Measurements from ENCODE around the gene GPN2.
A peak's percentile ranks its signal among the peaks of the same experiment; 100 is the strongest.
"Not testable (repeated sequence)": the region's sequence is repeated elsewhere in the genome, so short reads cannot be mapped to it uniquely, and the experiment has no call there.

Gene GPN2

DNA sequence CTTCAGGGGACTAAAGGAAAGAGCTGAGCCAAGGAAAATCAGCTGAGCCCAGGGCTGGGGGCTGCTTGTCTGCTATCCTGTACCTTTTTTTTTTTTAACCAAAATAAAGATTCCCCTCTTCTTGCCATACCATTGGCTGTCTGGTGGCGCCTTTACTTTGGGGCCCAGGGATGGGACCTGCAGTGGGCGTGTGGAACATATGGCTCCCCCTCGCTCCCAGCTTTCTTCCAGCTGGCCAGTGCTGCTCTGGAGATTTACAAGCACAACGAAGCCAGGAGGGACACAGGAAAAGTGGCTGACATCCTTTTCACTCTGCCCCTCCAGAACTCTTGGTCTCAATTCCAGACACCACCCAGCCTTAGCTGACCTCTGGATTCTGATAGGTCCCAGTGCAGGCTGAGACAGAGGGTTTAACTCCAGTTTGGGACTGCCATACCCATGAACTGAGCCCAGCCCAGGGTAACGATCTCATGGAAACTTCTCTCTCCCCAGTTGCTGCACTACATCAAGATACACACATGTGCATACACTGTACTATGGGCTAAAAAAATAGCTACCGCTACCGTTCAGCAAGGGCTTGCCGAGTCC, 32.5 kb downstream of the GPN2 start:
- no peak for DNase-seq

DNA sequence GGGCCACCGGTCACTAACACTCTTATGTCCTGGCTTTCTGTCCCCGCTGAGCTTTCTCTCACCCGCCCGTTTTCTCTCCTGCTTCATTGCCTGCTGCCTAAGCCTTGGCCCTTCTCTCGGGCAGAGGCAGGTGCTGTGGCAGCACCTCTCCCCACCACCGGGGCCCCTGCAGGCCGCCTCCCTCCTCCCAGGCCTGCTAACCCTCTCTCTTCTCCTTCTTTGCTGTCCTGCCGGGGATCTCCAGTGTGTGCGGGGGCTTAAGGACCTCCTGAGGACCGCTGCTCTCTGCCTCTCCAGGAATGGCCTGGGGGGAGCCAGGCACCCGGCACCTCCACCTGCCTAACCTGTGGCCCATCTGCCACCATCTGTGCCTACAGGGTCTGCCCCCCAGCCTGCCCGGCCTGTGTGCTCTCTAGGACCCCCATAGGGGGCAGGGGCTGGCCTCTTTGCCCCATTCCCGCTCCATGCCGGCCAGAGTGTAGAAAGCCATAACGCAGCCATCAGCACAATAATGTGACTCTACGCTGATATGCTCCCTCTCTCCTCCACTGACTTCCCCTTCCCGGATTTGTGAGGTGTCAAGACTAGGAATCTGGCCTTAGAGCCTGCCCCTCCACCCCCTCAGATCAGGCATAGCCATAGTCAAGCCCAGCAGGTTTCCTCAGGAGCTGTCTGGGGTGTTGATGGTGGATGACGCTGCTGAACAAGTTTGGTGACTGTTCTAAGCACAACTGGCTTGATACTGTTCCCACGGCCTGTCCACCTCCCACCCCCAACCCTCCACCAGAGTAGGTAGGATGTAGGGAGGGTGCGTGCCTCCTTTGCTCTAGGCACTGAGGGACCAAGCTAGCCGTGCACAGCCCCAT, 33.2 kb downstream of the GPN2 start:
- no peak for DNase-seq

DNA sequence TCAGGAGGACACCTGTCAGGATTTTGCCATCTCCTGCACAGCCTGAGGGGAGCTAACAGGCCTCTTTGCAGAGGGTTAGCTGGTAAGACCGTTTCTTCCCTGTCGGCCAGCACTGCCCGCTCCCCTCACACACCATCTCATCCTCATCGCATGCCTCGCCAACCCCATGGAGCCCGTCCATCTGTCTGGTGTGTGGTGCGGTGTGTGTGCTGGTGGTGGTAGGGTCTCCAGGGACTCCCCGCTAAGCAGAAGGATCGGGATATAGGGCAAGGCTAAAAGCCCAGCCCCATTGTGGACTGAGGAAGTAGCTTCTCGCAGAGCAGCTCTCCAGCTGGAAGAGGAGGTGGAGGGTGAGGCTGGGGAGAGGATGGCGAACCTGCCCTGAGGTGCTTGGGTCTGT, 33.9 kb downstream of the GPN2 start:
- DNase-seq, result no peak

DNA sequence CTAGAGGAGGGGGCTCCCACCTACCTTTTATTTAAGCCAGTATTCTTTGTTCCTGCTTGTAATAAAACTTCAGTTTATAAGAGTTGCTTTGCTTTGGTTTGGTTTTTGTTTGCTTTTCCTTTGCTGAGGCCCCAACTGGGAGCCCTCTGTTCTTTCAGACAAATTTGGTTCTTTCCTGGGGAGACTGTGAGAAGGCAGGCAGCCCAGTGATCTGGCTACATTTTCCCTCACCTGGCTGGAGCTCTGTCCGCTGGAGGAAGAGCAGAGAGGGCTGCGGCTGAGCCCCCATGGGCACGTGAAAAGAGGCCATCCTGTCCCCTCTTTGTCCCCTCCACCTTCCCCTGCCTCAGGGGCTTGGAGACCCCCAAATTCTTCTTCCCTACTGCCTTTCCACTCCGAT, 34.4 kb downstream of the GPN2 start:
- DNase-seq, result no peak

DNA sequence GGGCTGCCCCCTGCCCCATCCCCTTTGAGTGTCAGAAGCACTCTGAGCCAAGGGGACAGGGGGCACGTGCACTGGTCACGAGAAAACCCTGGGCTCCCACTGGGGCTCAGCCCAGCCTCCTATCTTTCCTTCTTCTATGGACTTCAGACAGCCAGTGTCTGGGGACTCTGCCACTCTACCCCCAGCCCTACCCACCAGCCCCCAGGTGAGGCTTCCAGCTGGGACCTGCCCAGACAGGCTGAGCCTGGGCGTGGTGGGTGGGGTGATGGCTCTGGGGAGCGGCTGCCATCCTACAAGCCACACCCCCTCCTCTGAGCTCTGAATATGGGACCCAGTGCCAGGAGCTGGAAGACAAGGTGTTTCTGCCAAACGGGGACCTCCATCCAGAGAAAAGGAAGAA, 35.2 kb downstream of the GPN2 start:
- no peak for DNase-seq

DNA sequence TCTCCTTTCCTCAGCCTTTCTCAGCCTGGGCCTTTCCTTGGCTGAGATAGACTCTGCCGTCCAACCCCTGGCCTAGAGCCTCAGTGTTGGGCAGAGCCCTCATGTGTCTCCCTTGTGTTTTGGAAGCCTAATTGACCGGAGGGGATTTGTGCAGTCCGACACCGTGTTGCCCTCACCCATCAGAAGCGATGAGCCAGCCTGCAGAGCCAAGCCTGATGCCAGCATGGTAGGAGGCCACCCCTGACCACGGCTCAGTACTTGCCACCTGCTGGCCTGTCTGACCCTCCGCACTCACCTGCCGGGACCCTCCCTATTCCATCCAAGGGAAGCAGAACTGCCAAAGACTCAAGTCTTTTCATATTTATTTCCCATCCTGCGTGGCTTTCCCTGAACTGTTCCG, 36.5 kb downstream of the GPN2 start:
- DNase-seq, result no peak

DNA sequence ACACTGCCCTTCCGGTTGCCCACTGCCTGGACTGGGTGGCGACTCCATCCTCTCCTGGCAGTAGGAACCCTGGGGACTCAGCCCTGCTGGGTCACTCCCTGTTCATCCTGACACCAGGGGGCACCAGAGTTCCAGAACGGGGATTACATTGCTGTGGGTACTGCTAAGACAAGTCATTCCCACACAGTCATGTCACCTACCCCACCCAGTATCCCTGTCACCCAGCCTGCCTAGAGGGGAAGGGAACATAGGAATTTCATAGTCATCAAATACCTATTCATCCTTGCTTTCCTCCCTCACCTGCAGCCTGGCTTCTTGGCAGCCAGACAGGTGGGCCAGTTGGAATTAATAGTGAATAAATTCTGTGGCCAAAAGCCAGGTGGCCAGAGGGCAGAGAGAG, 36.9 kb downstream of the GPN2 start:
- peak; percentile 90 for DNase-seq

DNA sequence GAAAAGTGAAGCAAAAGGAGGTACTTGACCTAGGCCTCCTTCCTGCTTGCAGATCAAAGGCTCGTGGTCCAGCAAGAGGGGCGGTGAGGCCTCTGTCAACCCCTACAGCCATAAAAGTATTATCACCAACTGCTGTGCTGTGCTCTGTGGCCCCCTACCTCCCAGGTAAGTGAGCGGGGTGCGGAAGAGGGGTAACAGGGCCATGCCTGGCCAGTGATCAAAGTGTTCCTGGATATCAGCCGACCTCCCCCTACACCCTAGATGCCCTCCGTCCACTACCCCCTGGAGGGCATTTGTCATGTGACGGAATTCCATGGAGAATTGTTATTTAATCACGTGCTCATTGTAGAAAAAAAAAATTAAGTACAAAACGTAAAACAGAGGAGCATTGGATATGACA, 37.4 kb downstream of the GPN2 start:
- no peak for DNase-seq

DNA sequence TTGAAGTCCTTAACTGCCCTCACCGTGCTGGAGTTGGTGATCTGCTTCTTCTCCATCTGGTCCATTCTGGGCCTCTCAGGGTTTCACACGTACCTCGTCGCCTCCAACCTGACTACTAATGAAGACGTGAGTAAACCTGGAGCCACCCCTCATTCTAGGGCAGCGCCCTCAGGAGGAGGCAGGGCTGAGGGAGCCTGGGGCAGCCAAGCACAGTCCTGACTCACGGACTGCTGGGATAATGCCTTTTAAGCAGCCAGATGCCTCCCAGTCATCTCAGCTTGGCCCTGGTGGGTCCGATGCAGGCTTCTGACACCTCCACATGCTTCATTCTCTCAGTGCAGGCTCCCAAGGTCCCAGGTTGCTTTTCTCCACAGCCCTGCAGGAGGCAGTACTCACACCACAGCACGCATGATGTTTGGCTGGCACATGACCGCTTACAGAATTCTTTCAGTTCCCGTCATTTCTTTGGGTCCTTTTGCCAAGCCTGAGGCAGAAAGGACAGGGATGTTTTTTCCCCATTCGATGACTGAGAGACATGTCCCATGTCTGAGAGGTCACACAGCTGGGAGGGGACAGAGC, 38.9 kb downstream of the GPN2 start:
- DNase-seq, result no peak

DNA sequence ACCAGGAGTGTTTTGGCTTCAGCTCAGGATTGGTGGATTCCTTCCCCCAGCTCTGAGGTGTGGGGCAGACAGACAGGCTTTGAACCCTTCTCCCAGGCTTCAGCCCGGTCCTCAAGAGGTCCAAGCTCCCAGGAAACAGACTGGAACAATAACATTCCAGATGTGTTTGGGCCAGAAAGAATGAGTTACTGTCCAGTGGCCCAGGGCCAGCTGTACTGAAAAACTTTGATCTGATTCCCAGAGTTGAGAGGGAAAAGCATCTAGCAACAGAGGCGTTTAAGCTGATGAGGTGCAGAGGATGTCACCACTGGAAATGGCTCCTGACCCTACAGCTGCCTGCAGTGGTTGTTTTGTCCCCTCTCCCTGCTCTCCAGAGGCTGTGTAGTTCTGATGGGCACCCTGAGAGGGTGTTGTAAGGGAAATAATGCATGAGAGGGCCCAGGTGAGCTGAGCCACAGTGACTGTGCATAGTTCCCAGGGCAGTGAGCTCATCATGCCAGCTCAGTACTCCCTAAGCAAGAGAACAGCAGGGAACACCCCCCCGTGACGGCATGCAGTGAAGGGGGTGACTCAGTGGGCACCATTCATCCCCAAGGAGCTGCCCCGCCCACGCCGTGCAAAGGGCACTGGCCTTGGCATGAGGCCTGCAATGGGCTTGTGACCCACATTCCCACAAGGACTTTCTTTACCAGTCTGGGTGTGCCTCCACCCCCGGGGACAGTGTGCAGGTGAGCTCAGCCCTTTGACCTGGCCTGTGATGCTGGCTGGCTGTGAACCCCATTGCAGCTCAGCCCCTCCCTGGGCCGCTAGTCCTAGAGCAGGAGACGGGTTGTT, 40.9 kb downstream of the GPN2 start:
- DNase-seq, result peak; percentile 73

DNA sequence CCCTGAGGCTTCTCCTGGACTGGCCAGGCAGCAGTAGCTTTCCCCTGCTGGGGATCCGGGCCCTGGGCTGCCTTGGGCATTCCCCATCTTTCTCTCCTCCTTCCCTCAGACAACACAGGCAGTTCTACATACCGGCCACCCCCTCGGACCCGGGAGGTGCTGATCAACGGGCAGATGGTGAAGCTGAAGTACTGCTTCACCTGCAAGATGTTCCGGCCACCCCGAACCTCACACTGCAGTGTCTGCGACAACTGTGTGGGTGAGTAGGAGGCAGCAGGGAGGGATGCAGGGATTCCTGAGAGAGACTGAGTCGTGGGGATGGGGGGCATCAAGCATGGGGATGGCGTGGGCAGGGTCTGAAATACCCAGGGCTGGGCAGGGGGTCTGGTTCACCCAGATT, 41.6 kb downstream of the GPN2 start:
- DNase-seq, result no peak

DNA sequence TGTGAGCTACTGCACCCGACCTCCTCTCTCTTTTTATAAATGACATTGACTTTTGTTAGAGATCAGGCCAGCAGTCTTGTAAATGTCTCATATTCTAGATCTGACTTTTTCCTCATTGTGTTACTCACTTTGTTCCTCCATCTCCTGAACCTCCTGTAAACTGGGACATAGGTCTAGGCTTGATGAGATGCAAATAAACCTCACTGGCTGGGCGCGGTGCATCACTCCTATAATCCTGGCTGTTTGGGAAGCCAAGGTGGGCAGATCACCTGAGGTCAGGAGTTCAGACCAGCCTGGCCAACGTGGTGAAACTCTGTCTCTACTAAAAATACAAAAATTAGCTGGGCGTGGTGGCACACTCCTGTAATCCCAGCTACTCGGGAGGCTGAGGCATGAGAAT, 42.3 kb downstream of the GPN2 start:
- not testable (repeated sequence) for DNase-seq

DNA sequence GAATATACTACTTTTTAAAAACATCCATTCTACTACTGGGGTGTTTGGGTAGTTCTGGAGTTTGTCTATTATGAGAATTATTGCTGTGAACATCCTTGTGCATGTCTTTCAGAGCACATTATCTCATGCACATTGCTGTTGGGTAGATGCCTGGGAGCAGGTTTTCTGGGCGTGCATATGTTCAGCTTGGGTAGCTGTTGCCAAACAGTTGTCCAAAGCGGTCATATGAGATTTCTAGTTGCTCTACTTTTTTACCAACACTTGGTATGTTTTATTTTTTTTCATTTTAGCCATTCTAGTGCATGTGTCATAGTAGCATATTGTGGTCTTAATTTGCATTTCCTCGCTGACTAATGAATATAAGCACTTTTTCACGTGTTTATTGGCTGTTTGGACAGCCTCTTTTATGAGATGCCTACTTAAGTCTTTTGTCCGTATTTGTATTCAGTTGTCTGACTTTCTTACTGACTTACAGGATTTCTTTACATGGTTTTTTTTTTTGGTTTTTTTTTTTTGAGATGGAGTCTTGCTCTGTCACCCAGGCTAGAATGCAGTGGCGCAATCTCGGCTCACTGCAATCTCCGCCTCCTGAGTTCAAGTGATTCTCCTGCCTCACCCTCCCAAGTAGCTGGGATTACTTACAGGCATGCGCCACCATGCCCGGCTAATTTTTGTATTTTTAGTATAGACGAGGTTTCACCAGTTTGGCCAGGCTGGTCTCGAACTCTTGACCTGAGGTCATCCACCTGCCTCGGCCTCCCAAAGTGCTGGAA, 45.5 kb downstream of the GPN2 start:
- DNase-seq, result no peak

DNA sequence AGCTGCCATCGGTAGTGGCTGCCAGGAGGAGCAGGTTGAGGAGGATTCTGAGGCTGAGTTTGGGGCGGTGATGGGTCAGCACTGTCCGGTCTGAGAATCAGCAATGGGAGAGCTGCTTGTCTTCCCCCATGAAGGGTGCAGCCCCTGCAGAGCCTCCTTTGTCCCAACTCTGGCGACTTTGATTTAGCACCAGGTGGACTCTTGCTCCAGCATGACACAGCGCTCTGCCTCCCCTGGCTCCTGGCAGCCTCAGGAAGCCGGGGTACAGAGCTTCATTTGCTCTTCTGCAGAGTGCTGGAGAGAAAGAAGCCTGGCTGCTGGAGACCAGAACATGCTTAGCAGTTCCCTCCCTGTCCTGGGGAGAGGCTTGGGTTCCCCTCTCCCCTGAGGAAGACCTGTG, 50.3 kb downstream of the GPN2 start:
- no peak for DNase-seq

DNA sequence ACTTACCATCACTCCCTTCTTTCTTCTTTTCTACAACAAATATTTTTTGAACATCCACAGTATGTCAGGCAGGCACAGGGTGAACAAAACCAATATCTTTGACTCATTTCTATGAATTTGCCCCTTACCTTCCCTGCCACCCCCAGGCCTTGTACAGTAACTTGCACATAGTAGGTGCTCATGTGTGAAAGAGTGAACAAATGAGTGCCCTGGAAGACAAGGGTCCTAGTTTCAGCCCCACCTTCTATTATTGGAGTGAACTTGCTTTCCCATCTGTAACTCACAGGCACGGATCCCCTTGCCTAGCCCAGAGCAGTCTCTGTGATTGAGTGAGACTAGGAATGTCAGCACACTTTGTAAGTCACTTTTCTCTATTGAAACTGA, 50.8 kb downstream of the GPN2 start:
- no peak for DNase-seq

DNA sequence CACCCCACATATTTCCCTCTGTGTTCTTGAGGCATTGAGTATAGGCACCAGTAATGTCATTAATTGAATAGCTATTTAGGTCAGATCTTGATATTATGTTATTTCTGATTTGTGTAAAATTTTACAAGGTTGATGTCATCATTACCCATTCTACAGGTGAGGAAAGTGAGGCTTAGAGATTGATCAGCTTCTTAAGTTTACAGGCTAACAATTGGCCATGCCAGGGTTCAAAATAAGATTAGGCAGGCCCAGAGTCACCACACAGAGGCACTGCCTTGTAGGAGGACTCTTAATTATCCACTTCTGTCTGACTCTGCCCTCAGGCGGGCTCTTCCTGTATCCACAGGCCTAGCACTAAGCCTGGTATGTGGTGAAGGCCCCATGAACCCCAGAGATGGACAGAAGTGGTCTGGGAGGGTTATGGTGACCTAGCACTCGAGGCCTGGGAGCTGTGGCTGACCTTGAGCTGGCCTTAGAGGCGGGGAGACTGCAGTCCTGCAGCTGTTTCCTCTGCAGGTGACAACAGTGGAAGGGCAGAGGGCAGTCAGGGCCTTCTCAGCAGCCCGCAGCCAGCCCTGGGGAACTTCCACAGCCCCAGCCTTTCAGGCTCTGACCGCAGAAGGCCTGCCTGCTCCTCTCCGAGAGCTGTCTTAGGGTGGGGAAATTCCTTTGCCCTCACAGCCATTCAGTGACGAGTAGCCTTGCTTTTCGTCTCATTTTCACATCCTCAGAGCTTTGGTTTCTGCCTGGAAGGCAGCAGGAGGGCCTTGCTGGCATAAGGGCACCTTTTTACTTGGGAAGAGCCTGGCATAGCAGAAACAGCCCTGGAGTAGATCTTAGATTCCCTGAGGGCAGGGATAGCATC, 51.4 kb downstream of the GPN2 start:
- no peak for DNase-seq

DNA sequence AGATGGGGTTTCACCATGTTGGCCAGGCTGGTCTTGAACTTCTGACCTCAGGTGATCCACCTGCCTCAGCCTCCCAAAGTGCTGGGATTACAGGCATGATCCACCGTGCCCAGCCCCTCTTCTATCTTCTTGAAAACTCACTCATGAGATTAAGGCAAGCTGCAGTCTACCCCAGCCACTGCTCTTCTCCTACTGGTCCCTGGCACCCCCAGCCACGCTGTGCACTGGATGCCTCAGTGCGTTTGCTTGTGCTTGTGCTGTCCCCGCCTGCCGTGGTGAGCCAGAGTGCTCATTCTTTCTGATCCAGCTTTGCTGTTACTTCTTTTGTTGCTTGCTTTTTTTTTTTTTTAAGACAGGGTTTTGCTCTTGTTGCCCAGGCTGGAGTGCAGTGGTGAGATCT, 52.4 kb downstream of the GPN2 start:
- DNase-seq, result not testable (repeated sequence)

DNA sequence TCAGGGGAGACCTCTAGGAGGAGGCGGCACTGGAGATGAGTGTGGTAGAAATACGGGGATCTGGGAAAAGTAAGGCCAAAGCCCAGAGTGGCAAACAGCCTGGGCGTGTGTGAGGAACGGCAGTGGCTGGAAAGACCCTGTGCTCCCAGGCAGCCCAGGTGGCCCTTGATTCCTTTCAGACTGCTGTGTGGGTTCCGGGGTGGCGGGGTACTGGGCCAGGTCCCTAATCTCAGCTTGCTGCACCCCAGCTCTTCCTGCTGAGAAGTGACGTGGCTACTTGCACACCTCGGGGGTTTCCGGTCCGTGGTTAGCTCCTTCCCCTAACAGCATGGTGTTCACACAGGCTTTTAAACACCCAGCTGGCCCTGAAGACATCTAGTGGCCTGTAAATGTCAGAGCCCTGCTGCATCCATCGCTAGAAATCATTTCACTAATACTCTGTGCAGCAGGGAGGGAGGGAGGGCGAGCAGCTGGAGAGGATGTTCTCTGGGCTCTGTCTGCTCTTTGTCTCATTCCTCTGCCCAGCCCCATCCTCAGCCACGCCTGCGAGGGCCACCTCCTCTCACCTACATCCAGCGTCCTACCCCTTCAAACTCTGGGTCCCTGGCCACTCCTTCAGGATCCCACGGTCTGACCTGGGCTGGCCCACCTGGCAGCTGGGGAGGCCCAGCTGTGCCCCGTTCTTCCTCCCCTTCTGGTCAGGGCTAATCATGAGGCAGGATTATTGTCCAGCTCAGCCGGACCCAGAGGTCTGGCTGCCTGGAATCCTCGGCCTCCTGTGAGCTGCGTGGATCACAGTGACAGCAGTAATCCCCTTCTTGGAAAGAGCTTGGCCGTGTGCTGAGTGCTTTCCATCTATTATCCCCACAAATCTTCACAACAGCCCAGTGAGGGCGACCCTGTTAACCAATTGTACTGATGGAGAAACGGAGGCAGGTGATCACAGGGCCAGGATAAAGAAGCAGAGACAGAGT, 56.4 kb downstream of the GPN2 start:
- no peak for DNase-seq

DNA sequence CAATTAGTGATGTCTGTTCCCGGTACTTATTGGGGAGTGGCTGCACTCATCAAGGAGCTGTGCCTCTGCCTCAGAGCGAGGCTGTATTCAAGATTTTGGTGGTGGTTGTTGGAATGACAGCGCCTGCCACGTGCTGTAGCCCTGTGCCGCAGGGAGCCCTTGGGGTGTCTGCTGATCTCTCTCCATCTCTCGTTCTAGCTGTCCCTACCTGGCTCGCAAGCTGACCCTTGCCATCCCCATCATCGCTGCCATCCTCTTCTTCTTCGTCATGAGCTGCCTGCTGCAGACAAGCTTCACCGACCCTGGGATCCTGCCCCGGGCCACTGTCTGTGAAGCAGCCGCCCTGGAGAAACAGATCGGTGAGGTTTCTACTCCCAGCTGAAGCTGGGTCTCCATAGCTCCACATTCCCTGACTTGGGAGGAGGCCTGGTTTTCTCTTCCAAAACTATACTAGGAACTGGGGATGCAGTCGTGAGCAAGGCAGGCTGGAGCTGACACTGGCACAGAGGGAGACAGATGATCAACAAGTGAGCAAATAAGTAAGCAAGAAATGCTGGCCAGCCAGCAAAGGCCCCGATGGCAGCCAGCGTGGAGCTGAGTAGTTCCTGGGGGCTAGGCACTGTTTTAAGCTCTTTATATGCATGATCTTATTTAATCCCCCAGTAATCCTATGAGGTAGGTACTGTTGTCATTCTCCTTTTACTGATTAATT, 57.7 kb downstream of the GPN2 start:
- DNase-seq, result no peak
